GM12878 (cell line): ENCODE measurements around the gene PMF1. TPM values are rescaled to one million over a fixed set of nuclear protein-coding genes. Genes with fewer than 3 reads are reported as not detected.

ENCODE experiments used
- ATAC-seq: fragments of 200-7000 bp; cut with Tn5 transposase; 3 replicates; pipeline ENCODE4 v1.9.1; 2020; ENCODE audit warnings: mild to moderate bottlenecking, moderate library complexity
- BruUV-seq: library from RNA; stranded (reverse); fragments of 400-500 nt; replicated peaks from 2 replicates; lab custom pipeline; 2021; lab: Mats Ljungman, UMichigan
- CTCF ChIA-PET: fragments of 300-600 bp; sonication (Branson Sonifier 250); formaldehyde crosslinking; extraction: SDS; loops from one replicate; lab custom pipeline; 2021; ENCODE audit warnings: inconsistent platforms; lab: Yijun Ruan, JAX
- POLR2A ChIA-PET: fragments of 350-600 bp; formaldehyde crosslinking; extraction: SDS; loops from one replicate; lab custom pipeline; 2021; ENCODE audit warnings: inconsistent platforms; lab: Charles Lee
- RAD21 ChIA-PET: fragments of 300-600 bp; sonication (Branson Sonifier 250); formaldehyde crosslinking; loops from one replicate; lab custom pipeline; 2023; ENCODE audit warnings: antibody characterized with exemption; ENCODE audit not compliant: unreplicated experiment; lab: Charles Lee
- SMC1A ChIA-PET: fragments of 300-600 bp; sonication (Branson Sonifier 250); formaldehyde crosslinking; loops from one replicate; lab custom pipeline; 2023; ENCODE audit not compliant: unreplicated experiment, uncharacterized antibody; lab: Charles Lee
- DNase-seq: peaks from one replicate; pipeline ENCODE4 v3.0.0-alpha.2; 2011; ENCODE audit warnings: low read depth, low spot score
- FAIRE-seq: peaks from 3 replicates; lab custom pipeline; 2011; peaks lifted over from hg19 to GRCh38; lab: Jason Lieb, UNC
- H2AFZ ChIP-seq: 2 replicates; pipeline ENCODE4 v1.6.0; 2011; ENCODE audit warnings: low read depth, low read length, control low read depth; ENCODE audit not compliant: control insufficient read depth
- H3K27ac ChIP-seq: 2 replicates; pipeline ENCODE4 v1.5.1; 2011; ENCODE audit warnings: control low read depth; ENCODE audit not compliant: control insufficient read depth, insufficient read depth
- H3K27me3 ChIP-seq, 2 experiments: replicated peaks in 1 of 2; 2 replicates each; pipeline versions ENCODE4 v1.6.0 to v1.6.1; 2011; ENCODE audit warnings: low read length in 1 of 2; ENCODE audit not compliant: control insufficient read depth in 2 of 2, insufficient read depth in 2 of 2
- H3K36me3 ChIP-seq, 2 experiments: 2 replicates each; pipeline ENCODE4 v1.5.1; 2011; ENCODE audit warnings: low read length in 1 of 2; ENCODE audit not compliant: control insufficient read depth in 2 of 2, insufficient read depth in 2 of 2
- H3K4me1 ChIP-seq: 2 replicates; pipeline ENCODE4 v1.6.1; 2011; ENCODE audit warnings: mild to moderate bottlenecking, low read length, moderate library complexity, mixed read lengths; ENCODE audit not compliant: control insufficient read depth, insufficient read depth
- H3K4me2 ChIP-seq: 2 replicates; pipeline ENCODE4 v1.6.0; 2011; ENCODE audit warnings: control low read depth; ENCODE audit not compliant: control insufficient read depth, insufficient read depth
- H3K4me3 ChIP-seq: fragments of 200-600 bp; sonication (generic); 2 replicates; pipeline ENCODE4 v1.5.1; 2016
- H3K79me2 ChIP-seq: 2 replicates; pipeline ENCODE4 v1.6.0; 2011; ENCODE audit warnings: low read length; ENCODE audit not compliant: control insufficient read depth, insufficient read depth
- H3K9ac ChIP-seq: 2 replicates; pipeline ENCODE4 v1.8.0; 2011; ENCODE audit warnings: low read length, control low read depth, mixed read lengths; ENCODE audit not compliant: control insufficient read depth, insufficient read depth
- H3K9me3 ChIP-seq: replicated peaks from 3 replicates; pipeline ENCODE4 v1.5.1; 2011; ENCODE audit warnings: mild to moderate bottlenecking, low read length; ENCODE audit not compliant: control insufficient read depth, insufficient read depth
- H4K20me1 ChIP-seq: 2 replicates; pipeline ENCODE4 v1.6.0; 2011; ENCODE audit not compliant: control insufficient read depth, insufficient read depth
- FOXM1 ChIP-seq: IDR thresholded peaks from 2 replicates; pipeline ENCODE4 v1.6.1; 2012; ENCODE audit warnings: low read depth, mild to moderate bottlenecking, inconsistent platforms, low read length, moderate library complexity
- NR2C1 ChIP-seq: fragments of 450-650 bp; IDR thresholded peaks from 2 replicates; pipeline ENCODE4 v1.6.1; 2017; ENCODE audit warnings: antibody characterized with exemption, mild to moderate bottlenecking, moderate library complexity
- NR2C2 ChIP-seq: IDR thresholded peaks from 2 replicates; pipeline ENCODE4 v1.6.1; 2011; ENCODE audit warnings: borderline replicate concordance, low read depth; ENCODE audit not compliant: control insufficient read depth, insufficient read length
- NRF1 ChIP-seq: conservative IDR thresholded peaks from 2 replicates; pipeline ENCODE4 v1.6.1; 2011; ENCODE audit warnings: mild to moderate bottlenecking, low read depth, low read length, improper control_type of control experiment
- POLR2A ChIP-seq: IDR thresholded peaks from 2 replicates; pipeline ENCODE4 v1.6.1; 2011; ENCODE audit warnings: low read depth, mild to moderate bottlenecking, low read length
- POLR2AphosphoS5 ChIP-seq: IDR thresholded peaks from 2 replicates; pipeline ENCODE4 v1.6.1; 2011; ENCODE audit warnings: mild to moderate bottlenecking, low read length, inconsistent platforms
- RUNX3 ChIP-seq: IDR thresholded peaks from 2 replicates; pipeline ENCODE4 v1.6.1; 2012; ENCODE audit warnings: low read length, inconsistent platforms
- SIN3A ChIP-seq: IDR thresholded peaks from 2 replicates; pipeline ENCODE4 v1.6.1; 2012; ENCODE audit warnings: low read depth, low read length, improper control_type of control experiment
- SMARCA5 ChIP-seq: fragments of 450-650 bp; IDR thresholded peaks from 2 replicates; pipeline ENCODE4 v1.6.1; 2017; ENCODE audit warnings: mild to moderate bottlenecking
- STAT1 ChIP-seq: fragments of 450-650 bp; conservative IDR thresholded peaks from 2 replicates; pipeline ENCODE4 v1.6.1; 2014; ENCODE audit warnings: antibody characterized with exemption, mild to moderate bottlenecking
- TARDBP ChIP-seq: IDR thresholded peaks from 2 replicates; pipeline ENCODE4 v1.6.1; 2016; ENCODE audit warnings: borderline replicate concordance
- TCF7 ChIP-seq: IDR thresholded peaks from 2 replicates; pipeline ENCODE4 v1.6.1; 2014; ENCODE audit warnings: antibody characterized with exemption, borderline replicate concordance
- ZSCAN29 ChIP-seq: fragments of 450-650 bp; IDR thresholded peaks from 2 replicates; pipeline ENCODE4 v1.6.1; 2017; ENCODE audit warnings: mild to moderate bottlenecking, moderate library complexity
- WGBS: methylation state at CpG from one replicate; pipeline ENCODE4 v1.1.6; 2016; ENCODE audit warnings: low lambda C conversion rate; ENCODE audit not compliant: insufficient replicate concordance, insufficient coverage; ENCODE audit errors: missing lambda C conversion rate; 5-methylcytosine and 5-hydroxymethylcytosine counted together
- in situ Hi-C: fragments of 300-500 bp; cut with MboI; formaldehyde crosslinking; loops from 9 replicates; pipeline ENCODE4 v1.14.3; 2018; ENCODE audit warnings: mixed read lengths
- intact Hi-C: fragments of 100-400 bp; cut with micrococcal nuclease; formaldehyde crosslinking; loops from one replicate; pipeline ENCODE4 v1.14.2; 2022; ENCODE audit not compliant: unreplicated experiment
- polyA plus RNA-seq, 11 experiments: library from polyadenylated mRNA; depleted of rRNA in 4 of 11; unstranded in 6 of 11; stranded (reverse) in 5 of 11; fragments of >200 nt; fragmentation: Nextera tagmentation in 4 of 11; fragmentation: Illumina TruSeq in 1 of 11; extraction: Ambion mirVana in 4 of 11; extraction: Trizol in 1 of 11; gene quantifications; 1 replicate in 1 of 11; 2 replicates in 10 of 11; pipeline versions ENCODE4 v1.2.1 to v1.2.3, GENCODE V29; 2011 to 2016; ENCODE audit warnings: inconsistent platforms in 2 of 11, missing spikeins in 2 of 11, low read depth in 1 of 11
- total RNA-seq, 4 experiments: library from RNA; depleted of rRNA in 3 of 4; stranded (reverse); fragments of >200 nt in 3 of 4; fragmentation: Illumina TruSeq in 1 of 4; extraction: Trizol in 1 of 4; gene quantifications; 2 replicates each; pipeline versions ENCODE4 v1.2.1 to v1.2.3, GENCODE V29; 2013 to 2021

Gene PMF1
- total and polyA plus RNA-seq, 10 of the 15 experiments (the other 5 are each of a cell fraction or from before 2014, with no cell fraction given), result 6.7 to 105 (median 67.3) TPM

GRCh38 chr1:156241926-156242325, 29.1 kb downstream of the PMF1 start, which contains the start of gene BGLAP:
BGLAP (plus strand) TSS chr1:156242184; CDS start chr1:156242232, 48 bp downstream.
- Histone ChIP-seq H3K27me3 (no peaks in the 10 kb centered on the region), H3K27ac (no peak within 1 kb of the TSS), H3K36me3 (peaks cover 0 to 10% of the 10 kb centered on the region in 2 experiments), H3K9ac (no peak within 1 kb of the TSS), H3K4me1 (peaks cover 25% of the 10 kb centered on the region), H2AFZ (no peak within 1 kb of the TSS)
- CTCF ChIA-PET, result interaction anchor here (0.6 kb wide), 1 partner anchor 103 kb away, joined by 3 read pairs; no protein-coding TSS in a partner anchor
- WGBS, result 51% methylated on average over 14 of the region's 14 CpGs
- FAIRE-seq, result no peak
- TF ChIP-seq RUNX3 (peak; percentile 38; the same call in 1 of the 2 replicates), POLR2AphosphoS5 (peak; percentile 44; the same call in 1 of the 2 replicates), STAT1 (no peak), SIN3A (no peak), SMARCA5 (no peak), ZSCAN29 (no peak), NR2C1 (no peak), POLR2A (peak; percentile 14; the same call in 1 of the 2 replicates)
- TF ChIP-seq, all 136 proteins: peak for 3
- no peaks in the 10 kb centered on the region for H4K20me1 ChIP-seq
- peak; percentile 6; the same call in 1 of the 3 replicates for ATAC-seq
- in situ Hi-C loops, result no loop called here
- no peak within 1 kb of the TSS for H3K4me3 ChIP-seq
- POLR2A ChIA-PET, result no interaction called here
- no peaks in the 10 kb centered on the region for H3K79me2 ChIP-seq
- H3K4me2 ChIP-seq, result no peak within 1 kb of the TSS
- SMC1A ChIA-PET, result interaction anchor here (1.5 kb wide), 1 partner anchor 9 kb away, joined by 3 read pairs; no protein-coding TSS in a partner anchor
- intact Hi-C loops, result no loop called here
- no peaks in the 10 kb centered on the region for H3K9me3 ChIP-seq
- RAD21 ChIA-PET, result no interaction called here
- BruUV-seq, result no TSS peak
- DNase-seq, result no peak

- Histone ChIP-seq H3K9me3 (no peaks in the 10 kb centered on the region), H2AFZ (no peak overlapping the region), H3K4me2 (no peak overlapping the region), H3K9ac (no peak overlapping the region), H4K20me1 (no peaks in the 10 kb centered on the region), H3K36me3 (peaks cover 0 to 9% of the 10 kb centered on the region in 2 experiments), H3K4me3 (no peak overlapping the region), H3K27ac (no peak overlapping the region), H3K79me2 (no peaks in the 10 kb centered on the region), H3K4me1 (peaks cover 25% of the 10 kb centered on the region), H3K27me3 (no peaks in the 10 kb centered on the region)
- BruUV-seq, result no TSS peak
- ChIA-PET SMC1A (interaction anchor here (1.5 kb wide), 1 partner anchor 10 kb away, joined by 3 read pairs; no protein-coding TSS in a partner anchor), CTCF (interaction anchor here (0.6 kb wide), 1 partner anchor 102 kb away, joined by 3 read pairs; no protein-coding TSS in a partner anchor), POLR2A (interaction anchor here (0.9 kb wide), 1 partner anchor 29 kb away, joined by 3 read pairs; no protein-coding TSS in a partner anchor), RAD21 (no interaction called here)
- 85% methylated on average over 6 of the region's 10 CpGs for WGBS
- DNase-seq (no peak), ATAC-seq (no peak), FAIRE-seq (no peak)
- intact Hi-C loops (no loop called here), in situ Hi-C loops (no loop called here)
- TF ChIP-seq TARDBP (no peak), TCF7 (no peak), NRF1 (no peak), FOXM1 (no peak), NR2C2 (no peak)
These were observed 29.9 kb downstream of the PMF1 start for GRCh38 chr1:156242738-156243137.
